ENCODE measurements around the gene TMEM167B. TPM values are rescaled to one million over a fixed set of nuclear protein-coding genes. Genes with fewer than 3 reads are reported as not detected.

The TMEM167B gene
- total RNA-seq, 1 experiment from 2014 or later, result 21.4 TPM

- intact Hi-C loops (cut with micrococcal nuclease), result no loop called here
- ChIA-PET CTCF (interaction anchor here (1.9 kb wide), 1 partner anchor 16 kb away, joined by 4 read pairs; no protein-coding TSS in a partner anchor), POLR2A (interaction anchor here (2.6 kb wide), 1 partner anchor 17 kb away, joined by 10 read pairs; no protein-coding TSS in a partner anchor), RAD21 (ENCODE audit: low non-redundant PET in 1 of 2, low total read pairs in 2 of 2, uncharacterized antibody in 2 of 2, unreplicated experiment in 2 of 2) (no interaction called here)
- Histone ChIP-seq H3K27ac (ENCODE audit: low read depth, low read length) (no peak overlapping the region), H3K27me3 (ENCODE audit: insufficient read depth, low read length) (no peaks in the 10 kb centered on the region), H2AFZ (ENCODE audit: low read depth, low read length, poor library complexity, severe bottlenecking) (no peak overlapping the region), H3K4me2 (ENCODE audit: low read length) (no peak overlapping the region), H3K4me1 (ENCODE audit: control insufficient read depth in 1 of 2, insufficient read depth in 2 of 2, low read length in 2 of 2) (peaks cover 12 to 15% of the 10 kb centered on the region in 2 experiments), H3K9ac (ENCODE audit: low read length) (no peak overlapping the region), H3K9me2 (ENCODE audit: insufficient read depth) (no peaks in the 10 kb centered on the region), H3K36me3 (ENCODE audit: control insufficient read depth in 1 of 2, insufficient read depth in 2 of 2, low read length in 2 of 2) (no peaks in the 10 kb centered on the region), H3K79me2 (ENCODE audit: insufficient read depth, low read length) (no peaks in the 10 kb centered on the region), H3K9me3 (ENCODE audit: control insufficient read depth in 1 of 2, insufficient read depth in 1 of 2, low read depth in 1 of 2, low read length in 2 of 2) (no peaks in the 10 kb centered on the region), H4K20me1 (ENCODE audit: insufficient read depth) (no peaks in the 10 kb centered on the region), H3K4me3 (replicated peaks in 1 of 2; ENCODE audit: low read depth in 1 of 2, low read length in 2 of 2) (no peak overlapping the region)
- DNase-seq (ENCODE audit: low read depth, low spot score) (no peak), ATAC-seq (no peak)
- TF ChIP-seq TCF7L2 (IDR thresholded peaks at IDR 0.05; ENCODE audit: borderline replicate concordance, extremely low read depth, insufficient read depth, insufficient read length) (no peak), ZNF274 (IDR thresholded peaks at IDR 0.05; ENCODE audit: low read depth, low read length) (no peak), EZH2 (IDR thresholded peaks at IDR 0.05) (no peak), SRF (IDR thresholded peaks at IDR 0.05; ENCODE audit: low read depth) (no peak), POLR2AphosphoS5 (IDR thresholded peaks at IDR 0.05; ENCODE audit: low read depth, low read length) (no peak), RAD21 (IDR thresholded peaks at IDR 0.05; ENCODE audit: low read depth) (no peak), MAX (IDR thresholded peaks at IDR 0.05) (no peak), SP1 (IDR thresholded peaks at IDR 0.05; ENCODE audit: low read depth) (no peak), EGR1 (IDR thresholded peaks at IDR 0.05; ENCODE audit: low read depth) (no peak), CTCF (IDR thresholded peaks at IDR 0.05 in 2 of 3, conservative IDR thresholded peaks at IDR 0.05 in 1 of 3; ENCODE audit: borderline replicate concordance in 1 of 3, insufficient read depth in 1 of 3, low read depth in 2 of 3, low read length in 2 of 3) (no peak), ZFX (IDR thresholded peaks at IDR 0.05) (no peak), CEBPB (IDR thresholded peaks at IDR 0.05; ENCODE audit: low read depth) (no peak)
- TF ChIP-seq, protein P1, sequence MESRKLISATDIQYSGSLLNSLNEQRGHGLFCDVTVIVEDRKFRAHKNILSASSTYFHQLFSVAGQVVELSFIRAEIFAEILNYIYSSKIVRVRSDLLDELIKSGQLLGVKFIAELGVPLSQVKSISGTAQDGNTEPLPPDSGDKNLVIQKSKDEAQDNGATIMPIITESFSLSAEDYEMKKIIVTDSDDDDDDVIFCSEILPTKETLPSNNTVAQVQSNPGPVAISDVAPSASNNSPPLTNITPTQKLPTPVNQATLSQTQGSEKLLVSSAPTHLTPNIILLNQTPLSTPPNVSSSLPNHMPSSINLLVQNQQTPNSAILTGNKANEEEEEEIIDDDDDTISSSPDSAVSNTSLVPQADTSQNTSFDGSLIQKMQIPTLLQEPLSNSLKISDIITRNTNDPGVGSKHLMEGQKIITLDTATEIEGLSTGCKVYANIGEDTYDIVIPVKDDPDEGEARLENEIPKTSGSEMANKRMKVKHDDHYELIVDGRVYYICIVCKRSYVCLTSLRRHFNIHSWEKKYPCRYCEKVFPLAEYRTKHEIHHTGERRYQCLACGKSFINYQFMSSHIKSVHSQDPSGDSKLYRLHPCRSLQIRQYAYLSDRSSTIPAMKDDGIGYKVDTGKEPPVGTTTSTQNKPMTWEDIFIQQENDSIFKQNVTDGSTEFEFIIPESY (IDR thresholded peaks at IDR 0.05; ENCODE audit: extremely low read depth, insufficient replicate concordance, low read length), result no peak
- no TSS peak for BruUV-seq (replicated peaks)
Observed at GRCh38 chr1:109083501-109083900, 7.1 kb upstream of the TMEM167B start.
